GM18508 (cell line): ENCODE measurements around the gene TM4SF18.
"Not testable (repeated sequence)": the region's sequence is repeated elsewhere in the genome, so short reads cannot be mapped to it uniquely, and the experiment has no call there.

Experiments used
- ATAC-seq: cut with Tn5 transposase; IDR thresholded peaks from one replicate; pipeline ENCODE4 v1.9.1; 2021; ENCODE audit warnings: moderate number of reproducible peaks; ENCODE audit not compliant: insufficient read depth, unreplicated experiment

TM4SF18 gene

GRCh38 chr3:149368674-149369497, 35.5 kb upstream of the TM4SF18 start:
- no peak for ATAC-seq

DNA sequence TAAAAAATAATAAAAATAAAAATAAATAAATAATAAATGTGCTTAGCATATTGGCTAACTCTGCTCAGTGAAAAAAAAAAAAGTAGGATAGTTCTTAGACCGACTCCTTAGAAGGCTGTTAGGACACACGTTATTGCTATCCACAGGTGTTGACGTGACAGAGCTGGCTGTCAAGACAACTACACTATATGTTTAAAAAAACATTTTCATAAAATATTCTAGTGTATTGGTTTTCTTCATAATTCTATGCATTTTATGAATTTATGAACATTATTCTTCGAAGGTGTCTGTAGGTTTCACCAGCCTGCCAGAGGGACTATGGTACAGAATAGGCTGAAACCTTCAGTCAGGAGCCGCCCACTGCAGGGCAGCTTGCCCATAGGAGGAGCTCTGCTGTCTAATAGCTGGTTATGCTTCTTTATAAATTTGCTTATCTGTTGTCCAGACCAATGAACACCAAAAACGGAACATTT, 34.8 kb upstream of the TM4SF18 start:
- no peak for ATAC-seq

DNA sequence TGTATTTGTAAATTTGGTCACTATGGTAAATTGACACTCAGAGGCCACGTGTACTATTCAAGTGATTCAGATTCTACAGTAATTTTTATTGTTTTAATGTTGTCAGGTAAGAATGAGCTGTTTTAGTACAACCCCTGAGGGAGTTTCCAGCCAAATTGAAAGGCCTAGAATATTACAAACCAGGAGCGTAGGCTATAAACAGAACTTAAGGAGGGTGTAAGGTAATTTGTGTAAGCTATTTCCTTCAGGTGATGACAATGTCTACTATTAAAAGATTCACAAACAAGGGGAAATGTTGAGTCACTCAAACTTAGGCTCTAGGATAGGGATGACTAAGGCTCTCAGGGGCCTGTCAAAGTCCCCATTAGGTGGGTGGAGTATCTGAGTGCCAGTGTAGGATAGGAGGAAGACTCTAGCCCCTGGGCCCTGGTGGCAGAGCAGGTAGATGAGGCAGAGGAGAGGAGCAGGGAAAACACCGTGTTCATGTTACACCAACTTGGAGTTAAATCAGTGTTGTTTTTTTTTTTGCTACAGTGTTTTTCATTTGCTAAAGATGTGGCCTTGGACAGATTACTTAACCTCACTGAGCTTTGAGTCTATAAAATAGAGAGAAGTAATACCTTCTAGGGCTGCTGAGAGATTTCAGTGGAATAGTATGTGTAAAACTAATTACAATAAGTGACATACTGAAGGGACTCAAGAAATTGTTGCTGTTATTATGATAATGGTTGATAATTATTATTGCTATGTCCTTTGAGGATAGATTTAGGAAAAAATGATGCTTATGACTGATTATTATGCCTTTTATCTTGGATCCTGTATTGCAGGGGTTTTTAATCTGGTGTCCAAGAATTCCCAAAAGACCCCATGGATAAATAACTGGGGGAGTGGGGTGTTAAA, 33.8 kb upstream of the TM4SF18 start:
- no peak for ATAC-seq

- ATAC-seq = no peak
These were observed 32.6 kb upstream of the TM4SF18 start for GRCh38 chr3:149366031-149366430.

DNA sequence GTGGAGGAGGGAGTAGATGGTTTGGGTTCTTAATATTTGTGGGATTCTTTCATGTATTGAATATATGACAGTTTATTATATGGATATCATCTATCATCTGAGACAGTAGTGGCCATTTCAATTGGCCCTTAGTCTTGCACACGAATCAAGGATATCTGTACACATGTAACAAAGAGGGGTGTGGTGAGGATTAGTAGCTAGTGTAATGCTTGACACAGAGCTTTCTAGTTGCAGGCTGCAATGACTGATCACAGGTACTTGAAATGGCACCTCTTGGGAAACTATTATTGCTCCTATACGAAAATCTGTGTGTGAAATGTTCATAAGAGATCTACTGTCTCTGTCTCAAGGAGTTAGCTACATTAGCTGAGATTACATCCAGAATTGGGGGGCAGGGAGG, 31.2 kb upstream of the TM4SF18 start:
- ATAC-seq = no peak

GRCh38 chr3:149363053-149363452, 29.6 kb upstream of the TM4SF18 start:
- ATAC-seq = no peak

GRCh38 chr3:149362366-149362765, 28.9 kb upstream of the TM4SF18 start:
- ATAC-seq = no peak

- ATAC-seq = no peak
These were observed 23.2 kb upstream of the TM4SF18 start for GRCh38 chr3:149356630-149357029.

DNA sequence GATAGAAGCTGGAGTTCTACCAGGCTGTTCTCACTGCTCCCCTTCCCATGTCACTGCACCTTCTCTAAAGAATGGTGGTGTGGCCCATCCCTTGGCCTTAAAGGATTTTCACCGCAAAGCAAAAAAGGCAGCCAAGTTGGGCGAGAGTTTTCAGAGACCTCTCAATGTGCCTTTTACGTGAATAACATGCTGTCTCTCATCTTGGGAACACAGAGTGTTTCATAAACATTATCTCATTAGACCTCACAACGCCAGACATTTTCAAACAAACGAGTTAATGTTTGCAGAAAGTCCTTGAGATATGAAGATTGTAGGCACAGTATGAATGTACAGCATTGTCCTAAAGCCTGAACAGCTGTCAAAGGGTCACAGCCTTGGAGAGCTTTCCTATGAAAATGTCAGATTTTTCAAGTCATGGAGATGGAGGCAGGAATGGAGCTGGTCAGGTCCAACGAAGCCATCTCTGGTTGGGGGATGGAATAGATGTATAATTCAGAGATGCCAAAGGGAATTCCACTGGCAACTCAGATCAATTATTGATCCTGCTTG, 22.7 kb upstream of the TM4SF18 start:
- no peak for ATAC-seq

- ATAC-seq = no peak
These were observed 20.2 kb upstream of the TM4SF18 start for GRCh38 chr3:149353581-149354184.

DNA sequence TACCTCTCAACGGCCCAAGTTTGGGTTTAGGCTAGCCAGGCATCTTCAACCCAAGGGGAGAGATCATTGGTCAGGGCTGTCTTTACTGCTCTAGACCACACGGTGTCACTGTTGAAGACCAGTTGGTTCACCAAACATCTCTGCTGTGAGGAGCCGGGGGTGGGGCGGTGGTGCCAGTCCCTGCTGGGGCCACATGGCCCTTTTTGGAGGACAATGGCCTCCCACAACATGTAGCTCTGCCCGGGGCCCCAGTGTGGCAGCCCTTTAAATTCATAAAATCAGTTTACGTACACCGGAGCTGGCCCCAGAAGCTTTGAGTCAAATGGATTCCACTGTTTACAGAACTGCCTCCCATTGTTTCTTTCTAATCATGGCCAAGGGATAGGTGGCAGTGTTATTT, 19.1 kb upstream of the TM4SF18 start:
- peak; percentile 73 for ATAC-seq

DNA sequence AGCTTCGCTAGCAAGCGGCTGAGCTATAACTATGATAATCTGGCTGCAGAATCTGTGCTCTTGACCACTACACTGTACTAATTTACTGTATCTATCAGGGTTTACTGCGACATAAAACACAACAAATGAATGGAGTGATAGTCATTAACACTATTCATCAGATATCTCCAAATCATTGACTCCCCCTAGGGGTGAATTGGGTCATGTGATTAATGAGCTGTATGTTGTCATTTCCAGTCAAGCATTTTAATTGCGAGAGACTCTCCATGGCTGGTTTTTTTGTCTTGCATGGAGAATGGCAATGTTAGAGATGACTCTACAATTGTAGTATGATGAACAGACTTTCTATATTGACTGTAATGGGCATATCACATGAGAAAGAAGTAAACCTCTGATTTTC, 10.5 kb upstream of the TM4SF18 start:
- no peak for ATAC-seq

DNA sequence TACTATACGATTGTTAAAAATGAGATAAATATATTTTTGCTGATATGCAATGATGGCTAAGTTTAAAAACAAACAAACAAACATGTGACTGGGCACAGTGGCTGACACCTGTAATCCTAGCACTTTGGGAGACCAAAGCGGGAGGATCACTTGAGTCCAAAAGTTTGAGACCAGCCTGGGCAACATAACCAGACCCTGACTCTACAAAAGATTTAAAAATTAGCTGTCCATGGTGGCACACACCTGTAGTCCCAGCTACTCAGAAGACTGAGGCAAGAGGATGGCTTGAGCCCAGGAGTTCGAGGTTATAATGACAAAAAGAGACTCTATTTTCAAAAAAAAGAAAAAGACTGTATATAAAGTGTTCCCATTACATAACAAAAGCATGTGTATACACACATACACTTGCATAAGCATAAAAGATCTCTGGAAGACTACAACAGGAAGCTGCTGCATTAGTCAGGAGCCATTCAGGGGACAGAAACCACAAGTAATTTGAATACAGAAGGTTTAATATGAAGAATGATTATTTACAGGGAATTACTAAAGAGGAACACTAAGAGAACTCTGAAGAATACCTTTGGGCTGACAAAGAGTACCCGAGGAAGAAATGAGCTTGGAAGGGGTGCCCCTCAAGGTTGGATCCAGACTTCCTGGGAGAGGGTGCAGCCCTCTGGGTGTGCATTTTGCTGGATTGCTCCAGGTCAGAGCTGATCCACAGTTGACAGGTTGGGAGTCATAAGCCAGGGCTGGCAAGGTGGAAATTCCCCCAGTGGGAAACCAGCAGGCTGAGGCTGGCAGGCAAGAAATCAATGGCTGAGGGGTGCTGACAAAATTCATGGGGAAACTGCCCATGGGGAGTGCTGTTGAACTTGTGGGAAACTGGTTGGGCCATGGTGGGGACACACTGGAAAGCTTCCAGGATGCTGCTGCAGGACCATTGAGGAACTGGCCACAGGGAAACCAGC, 9.3 kb upstream of the TM4SF18 start:
- no peak for ATAC-seq

DNA sequence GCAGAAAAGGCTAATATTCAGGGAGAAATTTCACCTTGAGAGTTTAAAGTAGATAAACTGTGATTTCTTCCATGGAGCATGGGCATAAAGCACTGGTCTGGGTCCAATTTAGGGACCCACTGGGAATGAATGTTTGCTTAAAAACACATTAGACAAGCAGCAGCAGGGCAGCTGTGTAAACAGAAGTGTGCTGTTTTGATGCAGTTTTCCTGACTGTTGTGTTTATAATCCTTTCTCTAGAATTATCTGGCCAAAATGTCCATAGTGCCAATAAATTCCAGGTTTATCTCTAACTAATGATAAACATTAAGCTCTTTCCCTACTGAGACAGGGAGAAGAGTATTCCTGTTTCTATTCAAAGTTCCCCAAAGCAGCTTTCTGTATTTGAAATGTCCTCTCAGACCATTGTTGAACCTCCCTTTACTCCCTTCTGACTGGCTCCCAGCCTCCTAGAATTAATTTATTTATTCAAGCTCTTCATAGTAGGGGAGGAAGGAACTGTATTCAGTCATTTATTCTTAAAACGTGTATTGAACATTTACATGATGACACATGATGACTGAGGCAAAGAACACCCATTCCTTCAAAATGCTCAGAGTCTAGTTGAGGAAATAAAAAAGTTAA, 7.0 kb upstream of the TM4SF18 start:
- ATAC-seq = no peak

DNA sequence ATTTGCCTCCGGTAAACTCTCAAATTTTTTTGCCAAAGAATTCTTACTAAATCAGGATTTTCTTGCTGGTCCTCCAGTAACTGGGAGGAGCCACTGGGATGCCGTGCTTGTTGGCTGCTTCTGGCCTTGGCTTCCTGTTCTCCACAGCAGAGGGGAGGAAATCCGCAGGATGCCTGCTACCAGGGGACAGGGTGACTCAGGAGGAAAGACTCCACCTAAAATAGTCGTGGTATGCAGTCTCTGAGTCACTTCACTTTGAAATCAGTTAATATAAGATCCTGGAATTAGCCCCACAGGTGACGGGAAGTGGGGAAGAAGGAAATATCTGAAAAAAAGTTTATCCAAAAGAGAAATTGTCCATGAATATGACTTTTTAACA, 6.5 kb upstream of the TM4SF18 start:
- no peak for ATAC-seq

GRCh38 chr3:149337486-149337885, 4.0 kb upstream of the TM4SF18 start:
- not testable (repeated sequence) for ATAC-seq

DNA sequence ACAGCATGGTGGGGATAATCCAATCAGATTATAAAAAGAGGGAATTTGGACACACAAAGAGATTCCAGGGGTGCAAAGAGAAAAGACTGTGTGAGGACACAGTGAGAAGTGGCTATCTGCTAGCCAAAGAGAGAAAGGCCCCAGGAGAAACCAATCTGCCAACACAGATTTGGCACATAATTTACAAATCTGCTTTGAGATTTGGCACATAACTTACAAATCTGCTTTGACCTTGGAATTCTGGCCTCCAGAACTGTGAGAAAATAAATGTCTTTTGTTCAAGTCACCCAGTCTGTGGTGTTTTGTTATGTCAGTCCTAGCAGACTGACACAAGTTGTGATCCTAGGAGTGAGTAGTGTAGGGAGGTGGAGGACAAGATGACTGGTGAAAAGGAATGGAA, 3.5 kb upstream of the TM4SF18 start:
- ATAC-seq = no peak

DNA sequence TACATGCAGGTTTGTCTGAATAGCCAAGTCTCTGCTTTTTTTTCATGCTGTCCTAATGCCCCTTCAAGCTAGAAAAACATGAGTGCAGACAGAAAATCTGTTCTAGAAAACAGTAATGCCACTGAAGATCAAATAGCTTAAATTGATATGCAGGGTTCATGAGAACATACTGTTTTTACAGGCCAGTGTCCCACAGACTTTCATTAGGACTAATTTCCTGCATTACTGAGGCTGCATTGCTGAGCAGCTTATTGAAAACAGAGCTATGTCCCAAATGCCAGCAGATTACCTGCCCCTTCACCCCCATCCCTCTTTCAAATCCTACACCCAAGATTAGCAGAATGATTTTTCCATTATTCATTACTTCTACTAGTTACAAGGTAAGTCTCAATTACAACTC, 665 bp downstream of the TM4SF18 start:
- ATAC-seq = no peak

DNA sequence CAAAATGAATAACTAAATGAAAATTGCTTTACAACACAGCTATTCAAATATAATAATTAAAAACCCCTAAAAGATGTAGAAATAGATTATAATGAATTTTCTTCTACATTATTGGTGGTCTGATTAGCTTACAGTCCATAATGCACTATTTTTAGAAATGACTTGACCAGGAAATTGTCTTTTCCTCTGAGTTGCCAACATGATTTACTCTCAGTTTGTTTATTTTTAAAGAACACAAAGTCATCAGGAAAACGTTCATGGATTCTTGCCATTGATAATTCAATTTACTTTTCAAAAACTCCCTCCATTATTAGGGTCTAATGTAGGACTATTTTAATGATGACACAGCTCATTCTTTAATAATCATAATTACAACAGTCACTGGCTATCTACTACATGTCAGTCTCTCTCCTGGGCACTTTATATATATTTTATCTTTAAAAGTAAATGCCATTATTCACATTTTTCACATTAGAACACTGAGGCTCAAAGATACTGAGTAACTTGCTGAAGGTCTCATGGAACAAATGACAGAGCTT, 1.1 kb downstream of the TM4SF18 start:
- no peak for ATAC-seq
